Astrocyte of the hippocampus (primary cell): ENCODE data around the gene POLR1B.
"Not testable (repeated sequence)": the region's sequence is repeated elsewhere in the genome, so short reads cannot be mapped to it uniquely, and the experiment has no call there.

Source experiments
- DNase-seq: peaks from one replicate; pipeline ENCODE4 v3.0.0; 2011; ENCODE audit warnings: low read depth, low spot score

Gene POLR1B

GRCh38 chr2:112597537-112598322 is 55.5 kb downstream of the POLR1B start:
- DNase-seq, result no peak

GRCh38 chr2:112600634-112601033 is 58.4 kb downstream of the POLR1B start:
- no peak for DNase-seq

GRCh38 chr2:112601754-112602153 is 59.5 kb downstream of the POLR1B start:
- no peak for DNase-seq

GRCh38 chr2:112602917-112603316 is 60.7 kb downstream of the POLR1B start:
- DNase-seq, result no peak

GRCh38 chr2:112603731-112604130 is 61.5 kb downstream of the POLR1B start:
- no peak for DNase-seq

GRCh38 chr2:112604952-112605351 is 62.7 kb downstream of the POLR1B start:
- no peak for DNase-seq

GRCh38 chr2:112605926-112606325 is 63.7 kb downstream of the POLR1B start:
- DNase-seq, result no peak

- DNase-seq, result no peak
Measured at GRCh38 chr2:112606547-112606946, 64.3 kb downstream of the POLR1B start.

- DNase-seq, result no peak
Measured at GRCh38 chr2:112607680-112608438, 65.6 kb downstream of the POLR1B start.

GRCh38 chr2:112609320-112609719 is 67.1 kb downstream of the POLR1B start:
- not testable (repeated sequence) for DNase-seq

GRCh38 chr2:112612283-112612682 is 70.0 kb downstream of the POLR1B start:
- not testable (repeated sequence) for DNase-seq

- no peak for DNase-seq
Measured at GRCh38 chr2:112614201-112614840, 72.1 kb downstream of the POLR1B start.

GRCh38 chr2:112615051-112615450 is 72.8 kb downstream of the POLR1B start:
- DNase-seq, result no peak

- DNase-seq, result not testable (repeated sequence)
Measured at GRCh38 chr2:112615798-112616197, 73.5 kb downstream of the POLR1B start.

GRCh38 chr2:112618383-112618782 is 76.1 kb downstream of the POLR1B start:
- no peak for DNase-seq

- DNase-seq, result peak; percentile 58
Measured at GRCh38 chr2:112621790-112622527, 79.7 kb downstream of the POLR1B start.

- no peak for DNase-seq
Measured at GRCh38 chr2:112622528-112622849, 80.2 kb downstream of the POLR1B start.

GRCh38 chr2:112623913-112624777 is 81.9 kb downstream of the POLR1B start:
- peak; percentile 20 for DNase-seq

- DNase-seq, result no peak
Measured at GRCh38 chr2:112625474-112626114, 83.3 kb downstream of the POLR1B start.

GRCh38 chr2:112626604-112627059 is 84.4 kb downstream of the POLR1B start:
- peak; percentile 89 for DNase-seq
